K562 (cell line): ENCODE measurements around the gene MGAT4B. TPM values are rescaled to one million over a fixed set of nuclear protein-coding genes. Genes with fewer than 3 reads are reported as not detected.

ENCODE experiments used
- CCNT2 ChIP-seq: IDR thresholded peaks from 2 replicates; pipeline ENCODE4 v1.6.1; 2011; ENCODE audit warnings: borderline replicate concordance, low read depth, mild to moderate bottlenecking, moderate library complexity, mixed read lengths, low read length; ENCODE audit not compliant: insufficient read length; ENCODE audit errors: extremely low read depth
- CGGBP1 ChIP-seq: fragments of 250-450 bp; sonication (Bioruptor Pico); IDR thresholded peaks from 2 replicates; pipeline ENCODE4 v1.9.0; 2021; ENCODE audit warnings: mild to moderate bottlenecking
- DACH1 ChIP-seq: fragments of 450-650 bp; IDR thresholded peaks from 2 replicates; pipeline ENCODE4 v1.6.1; 2018; ENCODE audit not compliant: partially characterized antibody
- EGR1 ChIP-seq: fragments of 450-650 bp; conservative IDR thresholded peaks from 2 replicates; pipeline ENCODE4 v1.6.1; 2017; ENCODE audit warnings: mild to moderate bottlenecking
- FOXO4 ChIP-seq: fragments of 450-650 bp; formaldehyde crosslinking; IDR thresholded peaks from 2 replicates; pipeline ENCODE4 v1.4.0; 2020; ENCODE audit warnings: mild to moderate bottlenecking, moderate library complexity
- HBP1 ChIP-seq: fragments of 450-650 bp; formaldehyde crosslinking; IDR thresholded peaks from 2 replicates; pipeline ENCODE4 v1.4.0; 2022; ENCODE audit warnings: missing genetic modification characterization
- IFI16 ChIP-seq: fragments of 250-450 bp; sonication (Bioruptor Pico); IDR thresholded peaks from 2 replicates; pipeline ENCODE4 v2.1.2; 2022; ENCODE audit warnings: mild to moderate bottlenecking, inconsistent platforms
- MAZ ChIP-seq, 2 experiments: fragments of 450-650 bp in 1 of 2; sonication (generic) in 1 of 2; formaldehyde crosslinking; IDR thresholded peaks in 1 of 2; conservative IDR thresholded peaks in 1 of 2; 2 replicates each; pipeline versions ENCODE4 v1.4.0 to v1.5.0; 2020; ENCODE audit warnings: mild to moderate bottlenecking in 1 of 2, missing genetic modification reagents in 1 of 2
- MITF ChIP-seq: IDR thresholded peaks from 2 replicates; pipeline ENCODE4 v1.6.1; 2014; ENCODE audit warnings: antibody characterized with exemption
- ZBTB40 ChIP-seq, 2 experiments: fragments of 450-650 bp in 1 of 2; sonication (generic) in 1 of 2; formaldehyde crosslinking in 1 of 2; IDR thresholded peaks; 2 replicates each; pipeline versions ENCODE4 v1.7.1 to v1.9.0; 2016 to 2022; ENCODE audit warnings: inconsistent platforms in 1 of 2, mild to moderate bottlenecking in 1 of 2, missing genetic modification reagents in 1 of 2
- ZNF134 ChIP-seq: fragments of 250-450 bp; sonication (Bioruptor Pico); conservative IDR thresholded peaks from 2 replicates; pipeline ENCODE4 v1.4.0; 2020
- polyA plus RNA-seq, 8 experiments: library from polyadenylated mRNA; depleted of rRNA in 4 of 8; stranded (reverse) in 5 of 8; unstranded in 3 of 8; fragments of >200 nt; fragmentation: Nextera tagmentation in 2 of 8; fragmentation: Illumina TruSeq in 1 of 8; extraction: Ambion mirVana in 2 of 8; extraction: Trizol in 1 of 8; gene quantifications; 2 replicates each; pipeline versions ENCODE4 v1.2.1 to v1.2.3, GENCODE V29; 2011 to 2014; ENCODE audit warnings: inconsistent platforms in 1 of 8, missing spikeins in 1 of 8
- total RNA-seq, 7 experiments: library from RNA; depleted of rRNA in 6 of 7; stranded (reverse); fragments of >200 nt in 6 of 7; fragmentation: Illumina TruSeq in 2 of 7; extraction: Trizol in 2 of 7; gene quantifications; 2 replicates each; pipeline versions ENCODE4 v1.2.1 to v1.2.3, GENCODE V29; 2011 to 2021; ENCODE audit warnings: low replicate concordance in 1 of 7

Gene MGAT4B
- total and polyA plus RNA-seq, 9 of the 15 experiments (the other 6 are each of a cell fraction or from before 2014, with no cell fraction given): 0.34 to 133 (median 75.4) TPM

- TF ChIP-seq ZBTB40 (IDR thresholded peaks at IDR 0.05): no peak
- no peak for TF ChIP-seq ZBTB40 (CRISPR knock-in tag; IDR thresholded peaks at IDR 0.05)
- TF ChIP-seq CGGBP1 (CRISPR knock-in tag): no peak
- no peak for TF ChIP-seq MAZ (CRISPR knock-in tag; conservative IDR thresholded peaks at IDR 0.05 in 1 of 2, IDR thresholded peaks at IDR 0.05 in 1 of 2)
- TF ChIP-seq CCNT2: no peak
- TF ChIP-seq FOXO4: 0 out of 2 replicates have a peak, but pooled peaks have one; percentile 31
- TF ChIP-seq ZNF134 (CRISPR knock-in tag): no peak
- TF ChIP-seq HBP1 (CRISPR knock-in tag): no peak
- TF ChIP-seq IFI16 (CRISPR knock-in tag): peak; percentile 80
- TF ChIP-seq MITF: no peak
- TF ChIP-seq EGR1: no peak
- no peak for TF ChIP-seq DACH1
Measured at GRCh38 chr5:179820127-179820482, 13.4 kb upstream of the MGAT4B start (continued).
